AG08395 (cell line): ENCODE data around the gene VCAM1.
"Not testable (repeated sequence)": the region's sequence is repeated elsewhere in the genome, so short reads cannot be mapped to it uniquely, and the experiment has no call there.

Experiments
- DNase-seq: peaks from one replicate; pipeline ENCODE4 v3.0.0; 2012; ENCODE audit warnings: mixed read lengths, low spot score

VCAM1 gene

GRCh38 chr1:100780814-100781213 lies 61.3 kb downstream of the VCAM1 start:
- no peak for DNase-seq

GRCh38 chr1:100781728-100782127 lies 62.2 kb downstream of the VCAM1 start:
- DNase-seq, result not testable (repeated sequence)

- DNase-seq, result no peak
Observed at GRCh38 chr1:100782473-100783039, 63.0 kb downstream of the VCAM1 start.

GRCh38 chr1:100785470-100786052 lies 66.0 kb downstream of the VCAM1 start:
- DNase-seq, result peak; percentile 26

- no peak for DNase-seq
Observed at GRCh38 chr1:100786870-100787269, 67.3 kb downstream of the VCAM1 start.
